OCI-LY1 (cell line): ENCODE data around the gene PTPRD.

Experiments used
- H2AFZ ChIP-seq: fragments of 200-600 bp; sonication (generic), shearing (Covaris generic); 2 replicates; pipeline ENCODE4 v1.6.0; 2014; ENCODE audit warnings: antibody characterized with exemption, mild to moderate bottlenecking, low read length
- H3F3A ChIP-seq: fragments of 200-600 bp; sonication (generic), shearing (Covaris generic); 2 replicates; pipeline ENCODE4 v1.6.0; 2014; ENCODE audit warnings: mild to moderate bottlenecking, antibody characterized with exemption, low read length, moderate library complexity; ENCODE audit not compliant: insufficient read depth
- H3K27ac ChIP-seq: fragments of 200-600 bp; sonication (generic); 2 replicates; pipeline ENCODE4 v1.5.1; 2014; ENCODE audit warnings: low read length, mixed run types, mild to moderate bottlenecking, low read depth; ENCODE audit not compliant: poor library complexity, severe bottlenecking
- H3K27me3 ChIP-seq: fragments of 200-600 bp; sonication (generic); 2 replicates; pipeline ENCODE4 v1.6.0; 2014; ENCODE audit warnings: antibody characterized with exemption, mild to moderate bottlenecking, low read length, moderate library complexity; ENCODE audit not compliant: insufficient read depth
- H3K36me3 ChIP-seq: fragments of 200-600 bp; sonication (generic); 2 replicates; pipeline ENCODE4 v1.6.1; 2014; ENCODE audit warnings: mild to moderate bottlenecking, antibody characterized with exemption, low read length, moderate library complexity, mixed read lengths; ENCODE audit not compliant: insufficient read depth
- H3K4me1 ChIP-seq: fragments of 200-600 bp; sonication (generic); 2 replicates; pipeline ENCODE4 v1.5.1; 2014; ENCODE audit warnings: mild to moderate bottlenecking, low read length, moderate library complexity; ENCODE audit not compliant: insufficient read depth, severe bottlenecking
- H3K4me2 ChIP-seq: fragments of 200-600 bp; sonication (generic), shearing (Covaris generic); 2 replicates; pipeline ENCODE4 v1.6.1; 2014; ENCODE audit warnings: low read length
- H3K4me3 ChIP-seq: fragments of 200-600 bp; sonication (generic); 2 replicates; pipeline ENCODE4 v1.5.1; 2014; ENCODE audit warnings: low read length, low read depth, mild to moderate bottlenecking, mixed read lengths; ENCODE audit not compliant: poor library complexity, severe bottlenecking
- H3K79me2 ChIP-seq: fragments of 200-600 bp; shearing (Covaris generic); 2 replicates; pipeline ENCODE4 v1.6.1; 2016; ENCODE audit warnings: mixed run types, low read length, mixed read lengths; ENCODE audit not compliant: insufficient read depth
- H3K9ac ChIP-seq: fragments of 200-600 bp; sonication (generic), shearing (Covaris generic); 2 replicates; pipeline ENCODE4 v1.6.1; 2014; ENCODE audit warnings: mild to moderate bottlenecking, low read length, mixed read lengths
- H3K9me2 ChIP-seq: fragments of 200-600 bp; sonication (generic), shearing (Covaris generic); 2 replicates; pipeline ENCODE4 v1.6.1; 2014; ENCODE audit warnings: low read depth, mild to moderate bottlenecking, low read length, mixed read lengths
- H3K9me3 ChIP-seq: fragments of 200-600 bp; shearing (Covaris generic); 2 replicates; pipeline ENCODE4 v1.6.1; 2014; ENCODE audit warnings: low read length, mixed read lengths
- H4K20me1 ChIP-seq: fragments of 200-600 bp; sonication (generic), shearing (Covaris generic); 2 replicates; pipeline ENCODE4 v1.6.0; 2016; ENCODE audit warnings: mild to moderate bottlenecking, low read length; ENCODE audit not compliant: insufficient read depth
- CTCF ChIP-seq: fragments of 200-600 bp; sonication (generic), shearing (Covaris generic); IDR thresholded peaks from 2 replicates; pipeline ENCODE4 v1.5.1; 2017; ENCODE audit warnings: mild to moderate bottlenecking, antibody characterized with exemption, low read length, moderate library complexity, mixed read lengths
- EZH2 ChIP-seq: fragments of 200-600 bp; sonication (generic), shearing (Covaris generic); IDR thresholded peaks from 2 replicates; pipeline ENCODE4 v1.8.0; 2017; ENCODE audit warnings: borderline replicate concordance, mixed run types, mild to moderate bottlenecking, antibody characterized with exemption, low read length, moderate library complexity, mixed read lengths

PTPRD gene

GRCh38 chr9:8653111-8653510 lies 1959.7 kb downstream of the PTPRD start:
- Histone ChIP-seq H3K9ac (no peak overlapping the region), H3F3A (no peaks in the 10 kb centered on the region), H3K4me3 (no peak overlapping the region), H3K4me1 (no peaks in the 10 kb centered on the region), H3K9me2 (no peaks in the 10 kb centered on the region), H2AFZ (no peak overlapping the region), H4K20me1 (no peaks in the 10 kb centered on the region), H3K4me2 (no peak overlapping the region), H3K36me3 (no peaks in the 10 kb centered on the region), H3K79me2 (no peaks in the 10 kb centered on the region), H3K27ac (no peak overlapping the region), H3K9me3 (no peaks in the 10 kb centered on the region), H3K27me3 (no peaks in the 10 kb centered on the region)
- no peak for TF ChIP-seq CTCF

GRCh38 chr9:8652255-8652654 lies 1960.5 kb downstream of the PTPRD start:
- Histone ChIP-seq H3K4me2 (no peak overlapping the region), H3K27ac (no peak overlapping the region)

GRCh38 chr9:8651846-8652215 lies 1961.0 kb downstream of the PTPRD start:
- Histone ChIP-seq H3K9me3 (no peaks in the 10 kb centered on the region), H3K27me3 (no peaks in the 10 kb centered on the region), H2AFZ (no peak overlapping the region), H3K9ac (no peak overlapping the region), H3K4me1 (no peaks in the 10 kb centered on the region), H3F3A (no peaks in the 10 kb centered on the region), H3K9me2 (no peaks in the 10 kb centered on the region), H3K4me2 (no peak overlapping the region), H3K79me2 (no peaks in the 10 kb centered on the region), H3K36me3 (no peaks in the 10 kb centered on the region), H3K27ac (no peak overlapping the region), H4K20me1 (no peaks in the 10 kb centered on the region), H3K4me3 (no peak overlapping the region)
- TF ChIP-seq CTCF (no peak), EZH2 (no peak)

More at GRCh38 chr9:8652255-8652654, 1960.5 kb downstream of the PTPRD start:
- TF ChIP-seq EZH2 (no peak), CTCF (no peak)
- H3K4me3 ChIP-seq: no peak overlapping the region
- H3K36me3 ChIP-seq: no peaks in the 10 kb centered on the region
- no peaks in the 10 kb centered on the region for H3K4me1 ChIP-seq
- no peaks in the 10 kb centered on the region for H3K27me3 ChIP-seq
- H3K9me3 ChIP-seq: no peaks in the 10 kb centered on the region
- H3K9ac ChIP-seq: no peak overlapping the region
- H3K9me2 ChIP-seq: no peaks in the 10 kb centered on the region
- no peaks in the 10 kb centered on the region for H4K20me1 ChIP-seq
- no peak overlapping the region for H2AFZ ChIP-seq
- no peaks in the 10 kb centered on the region for H3F3A ChIP-seq
- H3K79me2 ChIP-seq: no peaks in the 10 kb centered on the region
